Activated T-helper 9 cell treated with anti-CD3 and anti-CD28 coated beads, Interleukin-2, amount 50 U/mL, for 16 hours (primary cell): ENCODE results near the gene IL20RA.
"Not testable (repeated sequence)": the region's sequence is repeated elsewhere in the genome, so short reads cannot be mapped to it uniquely, and the experiment has no call there.

Experiments
- DNase-seq: peaks from one replicate; pipeline ENCODE4 v3.0.0-alpha.2; 2020; ENCODE audit warnings: low read depth

Gene IL20RA, protein sequence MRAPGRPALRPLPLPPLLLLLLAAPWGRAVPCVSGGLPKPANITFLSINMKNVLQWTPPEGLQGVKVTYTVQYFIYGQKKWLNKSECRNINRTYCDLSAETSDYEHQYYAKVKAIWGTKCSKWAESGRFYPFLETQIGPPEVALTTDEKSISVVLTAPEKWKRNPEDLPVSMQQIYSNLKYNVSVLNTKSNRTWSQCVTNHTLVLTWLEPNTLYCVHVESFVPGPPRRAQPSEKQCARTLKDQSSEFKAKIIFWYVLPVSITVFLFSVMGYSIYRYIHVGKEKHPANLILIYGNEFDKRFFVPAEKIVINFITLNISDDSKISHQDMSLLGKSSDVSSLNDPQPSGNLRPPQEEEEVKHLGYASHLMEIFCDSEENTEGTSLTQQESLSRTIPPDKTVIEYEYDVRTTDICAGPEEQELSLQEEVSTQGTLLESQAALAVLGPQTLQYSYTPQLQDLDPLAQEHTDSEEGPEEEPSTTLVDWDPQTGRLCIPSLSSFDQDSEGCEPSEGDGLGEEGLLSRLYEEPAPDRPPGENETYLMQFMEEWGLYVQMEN

DNA sequence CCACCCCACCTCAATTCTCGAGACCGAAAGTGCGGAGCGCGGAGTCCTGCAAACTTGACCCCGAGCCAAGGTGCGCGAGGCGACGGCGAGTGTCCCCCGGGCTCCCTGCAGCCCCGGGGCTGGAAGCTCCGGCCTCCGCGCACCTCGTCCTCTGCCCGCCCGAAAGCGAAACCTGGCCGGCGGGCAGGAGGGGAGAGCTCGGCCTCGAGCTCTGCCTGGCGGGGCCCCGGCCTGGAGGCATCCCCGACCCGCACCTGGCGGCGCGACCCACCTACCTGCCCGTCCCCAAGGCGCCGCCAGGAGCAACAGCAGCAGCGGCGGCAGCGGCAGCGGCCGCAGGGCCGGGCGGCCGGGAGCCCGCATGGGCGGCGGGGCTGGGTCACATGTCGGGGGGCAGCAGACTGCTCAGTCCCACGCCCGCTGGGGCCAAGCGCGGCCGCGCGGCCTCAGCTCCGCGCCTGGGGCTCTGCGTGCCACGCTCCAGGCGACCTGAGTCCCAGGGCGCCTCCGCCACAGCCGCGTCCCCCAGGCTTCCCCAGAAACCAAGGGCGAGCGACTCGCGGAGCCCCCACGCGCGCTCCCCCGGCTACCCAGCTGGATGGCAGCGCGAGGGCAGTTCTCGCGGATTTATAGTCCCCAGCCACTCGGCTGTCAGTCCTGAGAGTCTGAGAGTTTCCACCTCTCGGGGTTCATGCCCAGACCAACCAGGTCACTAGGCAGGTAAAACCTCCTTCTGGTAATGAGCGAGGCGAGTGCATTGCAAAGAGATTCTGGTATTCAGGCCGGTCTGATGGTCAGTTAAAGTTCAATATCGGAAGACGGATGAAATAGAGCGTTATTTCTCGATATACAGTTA lies at the start of gene IL20RA:
Gene IL20RA, minus strand, starts transcription at position 600 of the 856 bp plus-strand sequence. Its CDS starts 237 bp downstream, at position 363.
- DNase-seq = no peak

DNA sequence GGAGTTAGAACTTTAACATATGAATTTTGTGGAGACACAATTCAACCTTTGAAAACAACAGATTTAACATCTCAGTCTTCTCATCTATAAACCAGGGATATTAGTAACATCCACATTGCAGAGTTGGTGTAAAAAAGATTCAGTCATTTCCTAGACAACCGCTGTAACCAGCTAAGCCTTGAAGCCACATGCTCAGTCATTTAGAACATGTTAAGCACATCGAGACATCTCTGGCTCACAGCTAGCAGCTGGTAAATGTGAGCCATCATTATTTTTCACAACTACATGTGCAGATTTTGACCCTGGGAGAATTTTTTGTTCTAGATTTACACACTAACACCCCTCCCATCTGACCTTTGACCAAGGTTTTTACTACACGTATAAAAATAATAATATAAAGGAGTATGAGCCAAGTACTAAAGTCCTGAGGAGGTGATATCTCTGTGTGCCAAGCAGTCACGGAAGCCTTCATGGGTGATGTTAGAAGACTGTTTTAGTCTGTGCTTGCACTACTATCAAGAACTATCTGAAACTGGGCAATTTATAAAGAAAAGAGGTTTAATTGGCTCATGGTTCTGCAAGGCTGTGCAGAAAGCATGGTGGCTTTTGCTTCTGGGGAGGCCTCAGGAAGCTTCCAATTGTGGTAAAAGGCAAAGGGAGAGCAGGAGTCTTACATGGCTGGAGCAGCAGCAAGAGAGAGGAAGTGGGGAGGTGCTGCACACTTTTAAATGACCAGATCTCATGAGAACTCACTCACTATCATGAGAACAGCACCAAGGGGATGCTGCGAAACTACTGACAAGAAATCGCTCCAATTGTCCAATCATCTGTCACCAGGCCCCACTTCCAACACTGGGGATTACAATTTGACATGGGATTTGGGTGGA lies 48.7 kb upstream of the IL20RA start:
- DNase-seq = no peak

DNA sequence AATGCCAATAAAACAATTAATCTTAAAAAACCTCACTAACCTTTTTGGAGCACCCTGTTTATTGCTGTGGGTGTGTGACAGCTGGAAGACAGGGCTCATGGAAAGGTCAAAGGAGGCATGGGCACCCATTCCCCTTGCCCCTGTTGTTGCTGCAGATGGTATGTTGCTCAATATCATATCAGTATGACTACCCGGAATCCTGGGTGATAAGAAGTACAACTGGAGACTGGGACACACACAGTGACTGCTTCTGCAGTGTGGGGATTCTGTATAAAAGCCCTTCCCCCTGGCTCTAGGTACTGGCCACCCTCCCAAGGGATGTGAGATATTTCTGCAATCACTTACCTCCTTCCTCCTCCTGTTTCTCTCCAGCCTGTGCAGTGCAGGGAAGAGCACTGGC lies 47.3 kb upstream of the IL20RA start:
- no peak for DNase-seq

DNA sequence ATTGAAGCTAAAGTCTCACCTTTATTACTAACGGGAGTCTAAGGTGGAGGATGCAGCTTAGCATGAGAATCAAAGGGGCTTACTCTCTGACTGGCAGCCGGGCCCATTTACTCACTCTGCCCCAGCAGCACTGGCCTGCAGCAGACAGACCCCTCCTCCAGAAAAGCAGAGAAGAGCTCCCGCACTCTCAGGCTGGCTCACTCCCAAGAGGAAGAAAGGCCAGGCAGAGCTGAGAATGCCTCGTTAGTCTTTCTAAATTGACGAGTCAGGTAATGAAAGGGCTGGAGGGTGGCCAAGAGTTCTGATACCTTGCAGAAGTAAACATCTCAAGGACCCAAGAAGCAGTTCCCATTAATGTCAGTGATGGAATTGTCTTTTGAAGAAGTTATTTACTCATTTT lies 44.5 kb upstream of the IL20RA start:
- DNase-seq = no peak

DNA sequence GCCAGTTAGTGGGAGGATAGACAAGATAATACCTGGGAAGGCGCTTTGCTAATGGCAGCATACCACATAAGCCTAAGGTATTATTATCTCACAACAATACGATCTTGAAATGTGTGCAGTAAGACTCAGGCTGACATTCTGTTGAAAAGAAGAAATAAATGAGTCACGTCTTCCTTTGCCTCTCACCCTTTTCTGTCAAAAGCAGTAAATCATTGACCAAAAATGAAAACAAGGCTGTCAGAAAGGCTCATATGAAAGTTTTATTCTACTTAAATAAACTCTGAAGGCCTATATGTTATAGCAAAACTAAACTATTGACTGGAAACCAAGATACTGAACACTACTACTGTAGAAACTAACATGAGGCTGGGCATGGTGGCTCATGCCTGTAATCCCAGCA lies 43.1 kb upstream of the IL20RA start:
- no peak for DNase-seq

DNA sequence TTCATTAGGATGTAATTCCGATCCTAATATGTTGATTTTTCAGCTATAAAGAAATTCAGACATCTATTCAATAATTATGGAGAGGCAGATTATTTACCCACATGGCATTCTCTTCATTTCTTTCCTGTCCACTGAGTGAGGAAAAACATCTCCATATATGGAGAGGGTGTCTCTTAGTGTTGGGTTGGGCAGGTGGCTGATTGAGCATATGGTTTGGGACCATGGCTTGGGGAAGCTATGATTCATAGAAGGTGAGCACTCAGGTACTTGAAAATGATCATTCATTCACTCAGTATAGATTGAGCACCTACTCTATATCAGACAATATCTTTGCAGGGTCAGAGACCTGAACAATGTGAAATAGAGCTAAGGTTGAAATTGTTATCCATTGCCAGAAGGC lies 41.3 kb upstream of the IL20RA start:
- no peak for DNase-seq

DNA sequence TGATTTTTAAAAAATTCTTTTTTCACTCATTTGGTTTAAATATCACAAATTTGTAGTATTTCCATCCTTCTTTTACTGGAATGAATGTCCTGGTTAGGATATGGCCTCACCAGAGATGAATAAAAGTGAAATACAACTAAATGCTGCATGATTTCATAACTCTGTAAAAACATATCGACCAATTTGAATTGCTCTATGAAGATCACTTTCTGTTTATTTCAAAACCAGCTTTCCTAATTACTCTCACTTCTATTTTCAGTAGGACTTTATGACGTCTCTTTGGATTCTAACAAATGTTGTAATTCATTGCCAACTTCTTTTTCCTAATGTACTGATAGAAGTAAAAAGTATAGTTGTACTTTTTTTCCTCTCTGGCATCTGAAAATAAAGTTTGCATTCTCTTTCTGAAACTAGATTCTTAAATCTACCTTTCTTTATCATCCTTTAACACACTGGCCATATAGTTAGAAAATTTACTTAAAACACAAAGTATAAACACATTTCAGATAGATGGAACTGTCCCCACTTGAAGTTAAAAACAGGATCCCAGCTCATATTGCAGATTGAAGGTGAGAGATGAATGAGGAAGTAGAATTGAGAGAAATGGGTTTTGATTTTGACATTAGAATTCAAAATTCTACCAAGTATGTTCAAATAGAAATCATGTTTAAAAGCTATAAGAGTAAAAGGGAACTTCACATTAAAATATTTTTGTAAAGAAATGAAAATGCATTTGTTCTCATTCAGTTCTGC lies 40.3 kb upstream of the IL20RA start:
- no peak for DNase-seq

DNA sequence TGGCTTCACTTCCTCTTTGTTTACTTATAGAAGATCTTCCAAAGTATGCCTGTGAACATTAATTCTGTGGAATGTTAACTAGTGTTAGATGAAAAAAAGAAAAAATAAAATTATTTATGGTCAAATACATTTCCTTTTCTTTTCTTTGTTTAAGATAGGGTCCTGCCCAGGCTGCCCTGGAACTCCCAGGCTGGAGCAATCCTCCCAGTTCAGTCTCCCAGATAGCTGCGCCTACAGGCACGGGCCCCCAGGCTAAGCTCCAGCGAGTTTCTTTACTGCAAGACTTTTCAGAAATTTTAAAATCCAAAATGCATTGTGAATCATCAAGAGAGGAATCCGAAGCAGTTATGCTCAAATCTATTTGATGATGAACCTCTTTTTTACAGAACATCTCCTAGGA lies 39.3 kb upstream of the IL20RA start:
- no peak for DNase-seq

DNA sequence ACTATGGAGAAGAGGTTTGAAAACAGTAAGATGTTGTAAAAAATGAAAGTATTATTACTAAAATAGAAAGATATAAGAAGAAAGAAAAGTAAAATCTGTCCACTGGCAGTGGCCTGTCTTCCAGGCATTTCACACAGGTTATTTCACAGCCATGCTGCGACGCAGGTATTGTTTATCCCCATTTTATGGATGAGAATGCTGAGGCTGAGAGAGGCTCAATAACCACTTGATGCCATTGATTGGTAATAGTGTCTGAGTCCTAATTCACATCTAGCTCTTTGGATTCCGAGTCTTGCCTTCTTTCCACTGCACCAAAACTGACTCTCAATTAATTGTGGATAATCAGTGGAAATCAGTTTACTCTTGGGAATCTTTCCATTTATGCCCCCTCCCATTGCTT lies 37.2 kb upstream of the IL20RA start:
- no peak for DNase-seq

DNA sequence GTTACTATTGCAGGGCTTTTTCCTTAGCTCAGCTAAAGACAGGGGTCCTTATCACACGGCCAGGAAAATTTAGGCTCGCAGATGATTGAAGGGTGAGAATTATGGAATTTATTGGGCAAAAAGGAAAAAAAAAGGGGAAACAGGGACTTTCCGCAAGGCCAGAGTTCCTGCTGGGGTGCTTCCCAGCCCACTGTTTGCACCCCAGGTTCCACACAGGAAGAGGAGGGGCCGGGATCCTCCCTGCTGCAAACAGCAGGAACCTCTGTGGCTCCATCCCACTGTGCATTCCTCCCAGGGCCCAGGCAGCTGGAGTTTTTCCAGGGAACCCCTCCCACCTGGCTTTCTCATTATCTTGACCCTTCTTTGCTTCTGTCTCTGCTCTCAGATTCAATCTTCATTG lies 35.9 kb upstream of the IL20RA start:
- no peak for DNase-seq

DNA sequence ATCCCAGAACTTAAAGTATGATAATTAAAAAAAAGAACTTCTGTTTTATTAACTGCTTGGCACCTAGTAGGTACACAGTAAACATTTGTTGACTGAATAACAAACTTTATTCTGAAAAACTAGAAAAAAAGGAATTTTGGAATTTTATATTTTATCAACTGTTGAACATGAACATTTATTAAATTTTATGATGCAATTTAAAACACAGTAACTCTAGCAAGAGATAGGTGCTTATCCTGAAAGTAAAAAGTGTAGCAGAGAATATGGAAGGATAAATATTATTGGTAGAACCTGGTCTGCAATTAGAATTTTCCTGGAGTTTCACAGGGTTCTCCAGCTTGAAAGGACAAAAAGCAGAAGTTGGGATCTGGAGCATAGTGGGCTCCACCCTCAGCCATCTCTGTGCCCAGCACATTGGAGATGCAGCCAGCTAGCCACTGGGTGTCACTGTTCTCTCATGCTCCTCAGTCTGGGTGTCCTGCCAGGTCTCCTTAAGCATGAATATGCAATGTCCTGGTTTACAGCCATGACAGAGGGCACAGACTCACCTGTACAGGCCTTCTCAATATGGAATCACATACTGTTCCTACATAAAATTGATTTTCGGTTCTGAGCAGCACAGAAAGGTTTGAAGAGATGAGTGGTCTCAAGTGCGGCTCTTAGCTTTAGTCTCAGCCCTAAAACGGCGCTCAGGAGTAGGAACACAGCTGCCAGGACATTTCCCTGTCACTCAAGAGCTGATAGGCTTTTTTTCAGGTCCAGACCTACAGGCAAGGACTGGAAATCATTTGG lies 31.7 kb upstream of the IL20RA start:
- DNase-seq = peak; percentile 16

DNA sequence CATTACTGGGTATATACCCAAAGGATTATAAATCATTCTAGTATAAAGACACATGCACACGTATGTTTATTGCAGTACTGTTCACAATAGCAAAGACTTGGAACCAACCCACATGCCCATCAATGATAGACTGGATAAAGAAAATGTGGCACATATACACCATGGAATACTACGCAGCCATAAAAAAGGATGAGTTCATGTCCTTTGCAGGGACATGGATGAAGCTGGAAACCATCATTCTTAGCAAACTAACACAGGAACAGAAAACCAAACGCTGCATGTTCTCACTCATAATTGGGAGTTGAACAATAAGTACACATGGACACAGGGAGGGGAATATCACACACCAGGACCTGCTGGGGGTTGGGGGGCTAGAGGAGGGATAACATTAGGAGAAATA lies 31.0 kb upstream of the IL20RA start:
- not testable (repeated sequence) for DNase-seq

DNA sequence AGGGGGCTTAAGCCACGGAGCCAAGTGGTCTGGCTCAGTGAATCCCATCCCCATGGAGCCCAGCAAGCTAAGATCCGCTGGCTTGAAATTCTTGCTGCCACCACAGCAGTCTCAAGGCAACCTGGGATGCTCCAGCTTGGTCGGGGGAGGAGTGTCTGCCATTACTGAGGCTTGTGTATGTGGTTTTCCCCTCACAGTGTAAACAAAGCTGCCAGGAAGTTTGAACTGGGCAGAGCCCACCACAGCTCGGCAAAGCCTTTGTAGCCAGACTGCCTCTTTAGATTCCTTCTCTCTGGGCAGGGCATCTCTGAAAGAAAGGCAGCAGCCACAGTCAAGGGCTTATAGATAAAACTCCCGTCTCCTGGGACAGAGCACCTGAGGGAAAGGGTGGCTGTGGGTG lies 25.5 kb upstream of the IL20RA start:
- no peak for DNase-seq

DNA sequence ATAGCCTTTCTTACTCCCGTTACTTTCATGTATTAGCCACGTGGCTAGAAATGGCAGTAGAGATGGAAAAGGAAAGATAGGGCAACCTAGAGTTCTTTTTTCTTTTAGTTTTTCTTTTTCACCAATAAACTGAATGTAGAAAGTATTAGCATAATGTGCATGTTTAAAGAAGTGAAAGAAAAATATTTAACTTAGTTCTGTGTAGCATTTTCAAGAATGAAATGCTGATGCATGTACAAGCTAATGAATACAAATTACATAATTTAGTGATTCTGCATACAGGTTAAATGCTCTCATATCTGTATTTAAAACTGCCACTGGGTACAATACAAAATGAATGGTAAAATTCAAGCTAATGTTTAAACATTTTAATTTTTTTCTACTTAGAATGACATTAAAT lies 22.6 kb upstream of the IL20RA start:
- DNase-seq = no peak

DNA sequence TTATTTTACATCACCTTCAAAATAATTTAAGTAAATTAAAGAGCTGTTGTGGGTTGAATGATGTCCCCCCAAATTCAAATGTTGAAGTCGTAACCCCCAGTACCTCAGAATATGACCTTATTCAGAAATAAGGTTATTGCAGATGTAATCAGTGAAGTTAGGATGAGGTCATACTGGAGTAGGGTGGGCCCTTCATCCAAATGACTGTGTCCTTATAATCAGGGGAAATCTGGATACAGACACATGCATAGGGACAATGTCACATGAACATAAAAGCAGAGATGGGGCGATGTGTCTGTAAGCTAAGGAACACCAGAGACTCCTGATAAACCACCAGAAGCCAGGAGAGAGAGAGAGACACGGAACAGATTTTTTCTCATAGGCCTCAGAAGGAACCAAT lies 13.3 kb upstream of the IL20RA start:
- no peak for DNase-seq

DNA sequence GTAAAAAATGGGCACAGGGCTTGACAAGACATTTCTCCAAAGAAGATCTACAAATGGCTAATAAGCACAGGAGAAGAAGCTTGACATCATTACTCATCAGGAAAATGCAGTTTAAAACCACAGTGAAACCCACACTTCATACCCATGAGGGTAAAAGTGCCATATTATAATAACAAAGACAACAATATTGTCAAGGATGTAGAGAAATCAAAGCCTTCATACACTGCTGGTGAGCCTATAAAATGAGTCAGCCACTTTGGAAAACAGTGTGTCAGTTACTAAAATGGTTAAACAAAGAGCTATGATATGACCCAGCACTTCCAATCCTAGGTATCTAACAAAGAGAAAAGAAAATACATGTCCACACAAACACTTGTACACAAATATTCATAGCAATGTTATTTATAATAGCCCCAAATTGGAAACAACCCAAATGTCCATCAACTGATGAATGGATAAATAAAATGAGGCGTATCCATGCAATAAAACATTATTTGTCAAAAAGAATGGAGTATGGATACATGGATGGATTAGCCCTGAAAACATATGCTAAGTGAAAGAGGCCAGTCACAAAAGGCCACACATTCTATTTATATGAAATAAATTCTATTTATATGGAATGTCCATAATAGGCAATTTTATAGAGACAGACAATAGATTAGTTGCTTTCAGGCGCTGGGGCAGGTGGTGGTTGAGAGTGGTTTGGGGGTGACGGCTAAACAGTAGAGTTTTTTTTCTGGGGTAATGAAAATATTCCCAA lies 11.5 kb upstream of the IL20RA start:
- no peak for DNase-seq

DNA sequence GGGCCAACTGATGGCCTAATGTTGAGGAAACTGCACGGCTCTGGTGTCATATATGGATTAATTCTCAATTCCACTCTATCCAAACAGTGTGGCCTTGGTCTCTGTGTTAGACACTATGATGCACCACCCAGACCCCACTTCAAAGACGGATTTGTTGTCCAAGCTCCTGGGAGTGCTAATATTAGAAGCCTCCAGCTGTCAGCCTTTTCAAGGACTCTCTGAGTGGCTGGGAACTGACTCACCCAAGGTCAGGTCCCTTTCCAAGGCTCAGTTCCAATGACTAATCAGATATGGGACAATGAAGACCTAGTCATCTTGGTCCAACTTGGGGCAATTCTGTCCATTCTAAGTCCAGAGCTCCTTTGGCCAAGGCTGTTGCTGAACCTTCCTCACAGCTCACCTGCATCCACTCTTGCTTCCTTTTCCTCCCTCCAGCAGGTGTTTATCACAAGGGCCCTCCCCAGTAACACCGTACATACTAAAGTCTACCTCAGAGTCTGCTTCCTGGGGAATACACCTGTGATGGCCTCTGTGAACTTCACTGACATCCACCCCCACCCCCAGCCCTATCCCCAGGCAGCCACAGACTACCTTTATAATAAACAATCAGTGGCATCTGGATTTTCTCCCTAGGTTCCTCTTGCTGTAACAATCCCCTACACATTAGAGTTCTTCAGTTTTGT lies 7.2 kb upstream of the IL20RA start:
- no peak for DNase-seq

DNA sequence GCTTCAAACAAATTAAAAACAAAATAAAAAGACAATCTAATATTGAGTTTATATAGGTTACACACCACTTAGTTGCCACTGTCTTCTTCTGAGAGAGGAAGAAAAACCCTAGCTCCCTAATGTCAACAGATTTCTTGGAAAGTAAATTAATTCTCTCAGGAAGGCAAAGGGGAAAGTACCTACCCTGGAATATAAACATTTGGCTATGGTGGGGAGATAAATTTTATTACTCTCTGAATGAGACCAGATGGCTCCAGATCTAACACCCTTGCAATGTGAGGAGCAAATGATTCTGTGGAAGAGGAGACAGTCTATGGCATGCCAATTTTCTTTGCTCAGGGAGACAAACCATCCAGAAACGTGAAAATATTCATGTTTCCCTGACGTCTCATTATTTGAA lies 4.3 kb upstream of the IL20RA start:
- DNase-seq = no peak

DNA sequence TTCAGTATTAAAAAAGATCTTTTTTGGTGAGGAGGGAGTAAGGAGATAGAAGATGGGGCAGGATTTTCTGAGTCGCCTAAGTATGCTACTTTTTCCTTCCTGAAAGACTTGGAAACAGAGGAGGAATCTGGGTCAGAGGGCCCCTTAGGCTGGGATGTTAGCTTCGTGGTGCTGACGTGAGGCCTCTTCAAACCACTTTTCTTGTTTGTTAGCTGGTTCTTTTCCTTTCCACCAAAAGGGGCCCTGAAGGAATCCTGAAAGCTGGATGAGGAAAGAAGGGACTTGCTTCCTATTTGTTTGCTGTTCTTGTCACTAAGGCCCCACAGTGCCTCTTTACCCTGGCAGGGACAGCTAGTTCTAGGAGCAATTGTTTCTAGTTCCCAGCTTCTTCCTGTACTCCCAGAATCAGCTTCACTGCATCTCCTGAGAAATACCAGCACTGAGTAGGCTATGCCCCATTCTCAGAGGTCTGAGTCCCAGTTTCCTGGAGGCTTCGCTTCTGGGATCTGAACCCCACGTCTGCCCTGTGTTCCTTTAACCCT lies 2.2 kb upstream of the IL20RA start:
- no peak for DNase-seq
